ENCODE measurements around the gene PLEKHA1. TPM values are rescaled to one million over a fixed set of nuclear protein-coding genes. Genes with fewer than 3 reads are reported as not detected.

Gene PLEKHA1
- total and polyA plus RNA-seq, 2 of the 4 experiments (the other 2 are of a cell fraction): 7.2 to 9.5 TPM

DNA sequence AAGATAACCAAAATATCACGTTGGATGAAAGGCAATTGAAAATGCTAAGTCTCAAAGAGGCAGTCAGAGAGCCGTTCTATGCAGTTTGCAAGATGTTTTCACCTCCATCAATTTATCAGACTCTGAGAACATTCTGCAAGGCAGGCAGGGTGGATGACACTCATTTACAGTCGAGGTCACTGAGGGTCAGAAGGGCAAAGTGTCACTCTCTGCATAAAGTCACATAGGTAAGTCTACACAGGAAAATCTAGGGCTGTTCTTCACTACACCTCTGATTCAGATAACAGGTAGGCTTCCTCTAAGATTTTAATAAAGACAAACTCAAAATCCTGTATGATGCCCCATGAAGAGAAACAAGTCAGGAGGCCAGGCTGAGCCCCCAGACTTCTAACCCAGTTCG, 1.4 kb upstream of the PLEKHA1 start:
- Histone ChIP-seq H3K79me1 (ENCODE audit: low read depth in 1 of 2, low read length in 2 of 2) (0 out of 4 replicates have a peak, but pooled peaks cover 0 to 8% of the 10 kb centered on the region in 2 experiments), H3K23ac (ENCODE audit: low read depth, low read length) (no peak overlapping the region; the same call in 1 of the 2 replicates), H3K9me3 (ENCODE audit: control insufficient read depth, insufficient read depth, low read length) (no peaks in the 10 kb centered on the region), H3K36me3 (ENCODE audit: control insufficient read depth, insufficient read depth, low read length) (no peaks in the 10 kb centered on the region), H2AK9ac (replicated peaks; ENCODE audit: low read depth, low read length, poor library complexity) (no peak overlapping the region), H4K91ac (ENCODE audit: insufficient read depth, low read depth, low read length) (peak overlapping the region; percentile 53; the same call in 1 of the 2 replicates), H2BK120ac (ENCODE audit: low read depth, low read length) (no peak overlapping the region; the same call in 1 of the 2 replicates), H3K56ac (ENCODE audit: extremely low read depth, insufficient read depth, low read length) (no peak overlapping the region), H3K14ac (replicated peaks; ENCODE audit: low read depth, low read length) (no peak overlapping the region; the same call in 1 of the 2 replicates), H3K9ac (ENCODE audit: low read depth, low read length) (no peak overlapping the region), H3K27ac (ENCODE audit: insufficient read depth, low read length) (no peak overlapping the region), H3K4ac (ENCODE audit: low read depth, low read length) (peak overlapping the region; percentile 24; the same call in 1 of the 2 replicates), H4K20me1 (ENCODE audit: insufficient read depth, low read length) (no peaks in the 10 kb centered on the region), H3K9me1 (ENCODE audit: insufficient read depth, low read length) (0 out of 2 replicates have a peak, but pooled peaks cover 3% of the 10 kb centered on the region), H2BK5ac (ENCODE audit: low read depth, low read length, poor library complexity, severe bottlenecking) (no peak overlapping the region), H3K4me3 (ENCODE audit: insufficient read depth, low read depth, low read length) (no peak overlapping the region), H3K27me3 (ENCODE audit: control insufficient read depth, insufficient read depth, low read length) (peaks cover 9% of the 10 kb centered on the region), H4K8ac (ENCODE audit: low read depth in 2 of 2, low read length in 2 of 2) (no peak overlapping the region), H3K4me2 (ENCODE audit: low read depth, low read length) (no peak overlapping the region), H2AFZ (replicated peaks; ENCODE audit: low read length, poor library complexity) (no peak overlapping the region), H2AK5ac (ENCODE audit: low read depth, low read length) (no peak overlapping the region), H3K4me1 (ENCODE audit: control insufficient read depth, insufficient read depth, low read length) (no peaks in the 10 kb centered on the region), H3K18ac (ENCODE audit: low read depth, low read length) (no peak overlapping the region), H2BK20ac (ENCODE audit: low read depth, low read length) (peak overlapping the region; percentile 21; the same call in 1 of the 2 replicates), H4K5ac (ENCODE audit: low read depth, low read length) (no peak overlapping the region), H2BK15ac (ENCODE audit: low read depth, low read length) (no peak overlapping the region; the same call in 2 of the 3 replicates)
- in situ Hi-C loops (cut with MboI; ENCODE audit: low sequenced_read_pairs): no loop called here
- POLR2A ChIA-PET (ENCODE audit: unreplicated experiment): interaction anchor here (0.5 kb wide), 1 partner anchor 57 kb away, joined by 3 read pairs; no protein-coding TSS in a partner anchor
- no TSS peak for BruUV-seq (replicated peaks)
- CTCF ChIA-PET: interaction anchor here (1.1 kb wide), 1 partner anchor 30 kb away, joined by 4 read pairs; no protein-coding TSS in a partner anchor
- 40% methylated on average over 2 of the region's 4 CpGs; no CpG with 5 or more reads in 1 of the 2 experiments for WGBS, 2 experiments (ENCODE audit: extremely low coverage in 2 of 2, insufficient read length in 1 of 2)
- intact Hi-C loops (cut with micrococcal nuclease): loop anchor here (5.0 kb wide), 1 partner anchor 71 kb away; no protein-coding TSS in a partner anchor
- no peak for TF ChIP-seq RCOR1 (IDR thresholded peaks at IDR 0.05; ENCODE audit: insufficient replicate concordance, low read length)
- TF ChIP-seq RFX5 (IDR thresholded peaks at IDR 0.05; ENCODE audit: low read depth, low read length): no peak
- TF ChIP-seq POLR2A (IDR thresholded peaks at IDR 0.05; ENCODE audit: low read depth, low read length): no peak
- no peak for TF ChIP-seq FOS (IDR thresholded peaks at IDR 0.05; ENCODE audit: low read depth, low read length)
- TF ChIP-seq CHD1 (IDR thresholded peaks at IDR 0.05; ENCODE audit: low read depth, low read length): no peak
- no peak for TF ChIP-seq NFE2L2 (IDR thresholded peaks at IDR 0.05; ENCODE audit: low read depth, low read length)
- TF ChIP-seq MXI1 (IDR thresholded peaks at IDR 0.05; ENCODE audit: borderline replicate concordance, low read depth, low read length): no peak
- TF ChIP-seq MAZ (IDR thresholded peaks at IDR 0.05; ENCODE audit: borderline replicate concordance, low read depth, low read length): no peak
- TF ChIP-seq, protein P1, sequence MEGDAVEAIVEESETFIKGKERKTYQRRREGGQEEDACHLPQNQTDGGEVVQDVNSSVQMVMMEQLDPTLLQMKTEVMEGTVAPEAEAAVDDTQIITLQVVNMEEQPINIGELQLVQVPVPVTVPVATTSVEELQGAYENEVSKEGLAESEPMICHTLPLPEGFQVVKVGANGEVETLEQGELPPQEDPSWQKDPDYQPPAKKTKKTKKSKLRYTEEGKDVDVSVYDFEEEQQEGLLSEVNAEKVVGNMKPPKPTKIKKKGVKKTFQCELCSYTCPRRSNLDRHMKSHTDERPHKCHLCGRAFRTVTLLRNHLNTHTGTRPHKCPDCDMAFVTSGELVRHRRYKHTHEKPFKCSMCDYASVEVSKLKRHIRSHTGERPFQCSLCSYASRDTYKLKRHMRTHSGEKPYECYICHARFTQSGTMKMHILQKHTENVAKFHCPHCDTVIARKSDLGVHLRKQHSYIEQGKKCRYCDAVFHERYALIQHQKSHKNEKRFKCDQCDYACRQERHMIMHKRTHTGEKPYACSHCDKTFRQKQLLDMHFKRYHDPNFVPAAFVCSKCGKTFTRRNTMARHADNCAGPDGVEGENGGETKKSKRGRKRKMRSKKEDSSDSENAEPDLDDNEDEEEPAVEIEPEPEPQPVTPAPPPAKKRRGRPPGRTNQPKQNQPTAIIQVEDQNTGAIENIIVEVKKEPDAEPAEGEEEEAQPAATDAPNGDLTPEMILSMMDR (conservative IDR thresholded peaks at IDR 0.05; ENCODE audit: low read depth, low read length): no peak
- TF ChIP-seq SMC3 (IDR thresholded peaks at IDR 0.05; ENCODE audit: low read depth, low read length): no peak
- dilution Hi-C loops (cut with HindIII; ENCODE audit: low sequenced_read_pairs, unreplicated experiment): no loop called here
- ATAC-seq (ENCODE audit: low read depth) (no peak), DNase-seq (no peak)
